Keratinocyte (primary cell): ENCODE measurements around the gene SORL1. TPM values are rescaled to one million over a fixed set of nuclear protein-coding genes. Genes with fewer than 3 reads are reported as not detected.

Experiments
- DNase-seq: peaks from one replicate; pipeline ENCODE4 v3.0.0-alpha.2; 2011; ENCODE audit warnings: low read depth, missing footprints, low spot score
- FAIRE-seq: peaks from 2 replicates; lab custom pipeline; 2011; peaks lifted over from hg19 to GRCh38; lab: Jason Lieb, UNC
- H2AFZ ChIP-seq: 2 replicates; pipeline ENCODE4 v1.6.0; 2012; ENCODE audit warnings: low read length, control low read depth, inconsistent platforms; ENCODE audit not compliant: control insufficient read depth
- H3K27ac ChIP-seq: 2 replicates; pipeline ENCODE4 v1.5.1; 2011; ENCODE audit warnings: low read length; ENCODE audit not compliant: control insufficient read depth, insufficient read depth
- H3K27me3 ChIP-seq: 3 replicates; pipeline ENCODE4 v1.6.0; 2011; ENCODE audit warnings: low read length; ENCODE audit not compliant: control insufficient read depth, insufficient read depth; ENCODE audit errors: extremely low read depth
- H3K36me3 ChIP-seq, 2 experiments: 2 replicates in 1 of 2; 3 replicates in 1 of 2; pipeline ENCODE4 v1.5.1; 2011; ENCODE audit warnings: low read length in 2 of 2, mild to moderate bottlenecking in 1 of 2; ENCODE audit not compliant: control insufficient read depth in 2 of 2, insufficient read depth in 2 of 2; ENCODE audit errors: extremely low read depth in 1 of 2
- H3K4me1 ChIP-seq: 3 replicates; pipeline ENCODE4 v1.5.1; 2011; ENCODE audit warnings: low read length; ENCODE audit not compliant: control insufficient read depth, insufficient read depth; ENCODE audit errors: extremely low read depth
- H3K4me2 ChIP-seq: 3 replicates; pipeline ENCODE4 v1.6.0; 2011; ENCODE audit warnings: low read depth, low read length; ENCODE audit not compliant: control insufficient read depth, insufficient read depth; ENCODE audit errors: extremely low read depth
- H3K4me3 ChIP-seq, 3 experiments: fragments of 200-600 bp in 1 of 3; sonication (generic) in 1 of 3; 2 replicates in 2 of 3; 3 replicates in 1 of 3; pipeline ENCODE4 v1.5.1; 2011 to 2016; ENCODE audit warnings: low read length in 3 of 3, mild to moderate bottlenecking in 3 of 3, control low read depth in 2 of 3, inconsistent platforms in 1 of 3, low read depth in 1 of 3, mixed read lengths in 1 of 3, mixed run types in 1 of 3, moderate library complexity in 1 of 3; ENCODE audit not compliant: control insufficient read depth in 2 of 3, insufficient read depth in 2 of 3; ENCODE audit errors: extremely low read depth in 1 of 3
- H3K79me2 ChIP-seq: 2 replicates; pipeline ENCODE4 v1.6.0; 2012; ENCODE audit warnings: low read length; ENCODE audit not compliant: control insufficient read depth, insufficient read depth
- H3K9ac ChIP-seq: 3 replicates; pipeline ENCODE4 v1.6.0; 2011; ENCODE audit warnings: low read length; ENCODE audit not compliant: control insufficient read depth, insufficient read depth; ENCODE audit errors: extremely low read depth
- H3K9me1 ChIP-seq: 3 replicates; pipeline ENCODE4 v1.6.0; 2011; ENCODE audit warnings: low read length; ENCODE audit not compliant: control insufficient read depth, insufficient read depth; ENCODE audit errors: extremely low read depth
- H3K9me3 ChIP-seq: 2 replicates; pipeline ENCODE4 v1.5.1; 2012; ENCODE audit warnings: low read depth, low read length; ENCODE audit not compliant: control insufficient read depth
- H4K20me1 ChIP-seq: 3 replicates; pipeline ENCODE4 v1.6.0; 2011; ENCODE audit warnings: low read length; ENCODE audit not compliant: control insufficient read depth, insufficient read depth; ENCODE audit errors: extremely low read depth
- CTCF ChIP-seq, 3 experiments: IDR thresholded peaks in 1 of 3; conservative IDR thresholded peaks in 1 of 3; optimal IDR thresholded peaks in 1 of 3; 2 replicates in 2 of 3; 3 replicates in 1 of 3; pipeline versions ENCODE3 to v1.5.1; 2011; ENCODE audit warnings: low read length in 3 of 3, mild to moderate bottlenecking in 3 of 3, moderate library complexity in 2 of 3, control low read depth in 1 of 3, inconsistent platforms in 1 of 3; ENCODE audit not compliant: insufficient read depth in 2 of 3; ENCODE audit errors: extremely low read depth in 1 of 3
- EZH2 ChIP-seq: IDR thresholded peaks from one replicate; pipeline ENCODE4 v1.6.1; 2012; ENCODE audit warnings: inconsistent platforms, mild to moderate bottlenecking, low read length, moderate library complexity
- dilution Hi-C: fragments of 300-500 bp; cut with MboI; formaldehyde crosslinking; loops from one replicate; pipeline ENCODE4 v1.7.0; 2020; ENCODE audit warnings: low sequenced_read_pairs; ENCODE audit not compliant: extremely low pct_ligation_motif_present
- polyA plus RNA-seq, 5 experiments: library from polyadenylated mRNA; depleted of rRNA in 3 of 5; stranded (reverse) in 3 of 5; stranded (forward) in 1 of 5; unstranded in 1 of 5; fragments of >200 nt; gene quantifications; 1 replicate in 1 of 5; 2 replicates in 3 of 5; 3 replicates in 1 of 5; pipeline versions ENCODE4 v1.2.1 to v1.2.3, GENCODE V29; 2011 to 2012; ENCODE audit warnings: missing spikeins in 2 of 5, low read depth in 1 of 5, low replicate concordance in 1 of 5

SORL1 gene
- polyA plus RNA-seq, 1 donor (not counting 4 experiments of a cell fraction or from before 2014, with no cell fraction given): 38.9 TPM

- Histone ChIP-seq H3K36me3 (peaks cover 9 to 34% of the 10 kb centered on the region in 2 experiments), H3K4me3 (peak overlapping the region in 1 of 3 experiments; percentile 8), H3K9ac (peak overlapping the region; percentile 39), H3K27me3 (no peaks in the 10 kb centered on the region), H3K9me3 (no peaks in the 10 kb centered on the region), H3K4me1 (peaks cover 30% of the 10 kb centered on the region), H3K79me2 (peaks cover 2% of the 10 kb centered on the region), H4K20me1 (no peaks in the 10 kb centered on the region), H3K4me2 (peak overlapping the region; percentile 56), H2AFZ (no peak overlapping the region), H3K27ac (peak overlapping the region; percentile 81), H3K9me1 (no peaks in the 10 kb centered on the region)
- DNase-seq: peak; percentile 96
- dilution Hi-C loops: no loop called here
- TF ChIP-seq CTCF (optimal IDR thresholded peaks at IDR 0.05 in 1 of 3, IDR thresholded peaks at IDR 0.05 in 1 of 3, conservative IDR thresholded peaks at IDR 0.05 in 1 of 3; ENCODE audit: extremely low read depth in 1 of 3, insufficient read depth in 2 of 3, low read length in 3 of 3): no peak
- no peak for TF ChIP-seq EZH2
- peak; percentile 89 for FAIRE-seq
These were observed 143.6 kb downstream of the SORL1 start for GRCh38 chr11:121595717-121596161.

- TF ChIP-seq EZH2: no peak
- TF ChIP-seq CTCF (optimal IDR thresholded peaks at IDR 0.05 in 1 of 3, IDR thresholded peaks at IDR 0.05 in 1 of 3, conservative IDR thresholded peaks at IDR 0.05 in 1 of 3; ENCODE audit: extremely low read depth in 1 of 3, insufficient read depth in 2 of 3, low read length in 3 of 3): no peak
- Histone ChIP-seq H4K20me1 (no peaks in the 10 kb centered on the region), H3K4me2 (peak overlapping the region; percentile 56), H3K79me2 (peaks cover 2% of the 10 kb centered on the region), H3K9me1 (no peaks in the 10 kb centered on the region), H3K27ac (peak overlapping the region; percentile 81), H3K36me3 (peaks cover 7 to 29% of the 10 kb centered on the region in 2 experiments), H3K4me3 (peak overlapping the region in 2 of 3 experiments; percentile 8 to 31), H3K27me3 (no peaks in the 10 kb centered on the region), H3K9ac (peak overlapping the region; percentile 39), H2AFZ (peak overlapping the region; percentile 21), H3K9me3 (no peaks in the 10 kb centered on the region), H3K4me1 (peaks cover 30% of the 10 kb centered on the region)
- dilution Hi-C loops: no loop called here
- FAIRE-seq: peak; percentile 17
- DNase-seq: peak; percentile 33
These were observed 144.4 kb downstream of the SORL1 start for GRCh38 chr11:121596195-121597155.
